HG03175 (cell line): ENCODE results near the gene DHDH.

Experiments used
- ATAC-seq: cut with Tn5 transposase; IDR thresholded peaks from one replicate; pipeline ENCODE4 v1.9.1; 2021; ENCODE audit warnings: mild to moderate bottlenecking, moderate library complexity; ENCODE audit not compliant: unreplicated experiment

Gene DHDH

GRCh38 chr19:48965806-48966540 is 32.5 kb downstream of the DHDH start:
- peak; percentile 34 for ATAC-seq

GRCh38 chr19:48966541-48967345 is 33.2 kb downstream of the DHDH start:
- no peak for ATAC-seq

GRCh38 chr19:48967346-48968178 is 34.1 kb downstream of the DHDH start:
- ATAC-seq: no peak

GRCh38 chr19:48968179-48968661 is 34.7 kb downstream of the DHDH start:
- no peak for ATAC-seq

GRCh38 chr19:48968813-48969218 is 35.3 kb downstream of the DHDH start:
- ATAC-seq: no peak

GRCh38 chr19:48969276-48970138 is 36.0 kb downstream of the DHDH start:
- ATAC-seq: no peak

- no peak for ATAC-seq
Observed at GRCh38 chr19:48970139-48970766, 36.8 kb downstream of the DHDH start.

- no peak for ATAC-seq
Observed at GRCh38 chr19:48970923-48971395, 37.5 kb downstream of the DHDH start.

- ATAC-seq: no peak
Observed at GRCh38 chr19:48975947-48976847, 42.7 kb downstream of the DHDH start.

- no peak for ATAC-seq
Observed at GRCh38 chr19:48977061-48977460, 43.6 kb downstream of the DHDH start.

GRCh38 chr19:48982280-48982679 is 48.8 kb downstream of the DHDH start:
- no peak for ATAC-seq

- ATAC-seq: no peak
Observed at GRCh38 chr19:48985711-48986110, 52.2 kb downstream of the DHDH start.

- ATAC-seq: no peak
Observed at GRCh38 chr19:48986211-48986610, 52.7 kb downstream of the DHDH start.

GRCh38 chr19:48987323-48987722 is 53.8 kb downstream of the DHDH start:
- no peak for ATAC-seq

- no peak for ATAC-seq
Observed at GRCh38 chr19:48988286-48988685, 54.8 kb downstream of the DHDH start.

- no peak for ATAC-seq
Observed at GRCh38 chr19:48988860-48989259, 55.4 kb downstream of the DHDH start.

- no peak for ATAC-seq
Observed at GRCh38 chr19:48989701-48990291, 56.3 kb downstream of the DHDH start.

GRCh38 chr19:48990400-48990799 is 56.9 kb downstream of the DHDH start:
- ATAC-seq: no peak
